ENCODE results near the gene LRMDA. TPM values are rescaled to one million over a fixed set of nuclear protein-coding genes. Genes with fewer than 3 reads are reported as not detected.

Gene LRMDA
- polyA plus RNA-seq, 1 donor (not counting 4 experiments of a cell fraction or from before 2014, with no cell fraction given) = not detected

DNA sequence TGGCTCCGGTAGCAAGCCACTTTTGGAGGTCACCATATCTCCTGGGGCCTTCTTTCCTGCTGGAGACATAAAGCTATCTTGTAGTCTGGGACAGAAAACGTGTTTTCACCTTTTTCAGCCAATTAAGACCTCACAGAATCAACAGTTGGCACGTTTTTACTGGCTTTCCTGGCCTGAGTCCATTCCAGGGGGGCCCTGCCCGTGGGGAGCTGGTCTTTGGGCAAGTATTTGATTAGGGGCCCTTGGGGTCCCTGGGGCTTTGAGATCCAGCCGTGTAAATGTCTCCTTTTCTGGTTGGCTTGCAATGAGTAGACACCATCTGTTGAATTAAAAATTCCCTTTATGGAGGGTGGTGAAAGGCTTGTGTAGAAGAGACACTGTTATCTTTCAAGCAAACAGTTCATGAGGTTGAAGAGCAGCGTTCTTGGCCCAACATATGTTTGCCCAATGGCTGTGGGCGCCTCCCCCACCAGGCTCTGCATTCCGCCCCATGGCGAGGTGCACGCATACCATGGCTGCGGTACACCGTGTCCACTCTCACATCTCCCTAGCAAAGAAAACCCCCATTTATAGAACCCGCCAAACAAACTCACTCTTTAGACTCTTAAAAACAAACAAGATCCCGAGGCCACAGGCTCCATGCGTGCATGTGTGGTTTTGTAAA is 593.2 kb downstream of the LRMDA start:
- H3K4me2 ChIP-seq (ENCODE audit: control insufficient read depth, extremely low read depth, insufficient read depth, low read depth, low read length) = no peak overlapping the region

DNA sequence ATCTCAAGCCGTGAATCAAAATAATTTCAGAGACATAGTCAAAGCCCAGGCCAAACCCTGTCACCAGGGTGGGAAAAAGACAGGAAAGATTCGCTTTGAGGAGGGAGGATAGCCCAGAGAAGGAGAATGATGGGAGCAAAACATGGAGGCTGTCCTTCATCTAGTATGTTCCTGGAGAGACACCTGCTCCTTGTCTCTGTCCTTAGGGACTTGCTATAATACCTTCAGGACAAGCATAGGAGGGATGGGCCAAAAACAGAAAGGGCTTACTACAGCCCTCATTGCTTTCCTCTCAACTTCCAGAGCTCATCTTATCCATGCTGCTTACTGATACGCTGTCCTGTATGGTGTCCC is 593.7 kb downstream of the LRMDA start:
- H4K20me1 ChIP-seq (ENCODE audit: control insufficient read depth, extremely low read depth, insufficient read depth, low read length) = no peaks in the 10 kb centered on the region
- dilution Hi-C loops (cut with MboI; ENCODE audit: extremely low pct_ligation_motif_present, low sequenced_read_pairs) = no loop called here
- FAIRE-seq (no peak), DNase-seq (ENCODE audit: low read depth, low spot score) (no peak)
- H2AFZ ChIP-seq (ENCODE audit: control insufficient read depth, low read length) = no peak overlapping the region
- H3K9me1 ChIP-seq (ENCODE audit: control insufficient read depth, extremely low read depth, insufficient read depth, low read length) = no peaks in the 10 kb centered on the region
- H3K4me1 ChIP-seq (ENCODE audit: control insufficient read depth, extremely low read depth, insufficient read depth, low read length) = no peaks in the 10 kb centered on the region
- no peak for TF ChIP-seq EZH2 (IDR thresholded peaks at IDR 0.05; ENCODE audit: low read length)
- TF ChIP-seq, protein P1, sequence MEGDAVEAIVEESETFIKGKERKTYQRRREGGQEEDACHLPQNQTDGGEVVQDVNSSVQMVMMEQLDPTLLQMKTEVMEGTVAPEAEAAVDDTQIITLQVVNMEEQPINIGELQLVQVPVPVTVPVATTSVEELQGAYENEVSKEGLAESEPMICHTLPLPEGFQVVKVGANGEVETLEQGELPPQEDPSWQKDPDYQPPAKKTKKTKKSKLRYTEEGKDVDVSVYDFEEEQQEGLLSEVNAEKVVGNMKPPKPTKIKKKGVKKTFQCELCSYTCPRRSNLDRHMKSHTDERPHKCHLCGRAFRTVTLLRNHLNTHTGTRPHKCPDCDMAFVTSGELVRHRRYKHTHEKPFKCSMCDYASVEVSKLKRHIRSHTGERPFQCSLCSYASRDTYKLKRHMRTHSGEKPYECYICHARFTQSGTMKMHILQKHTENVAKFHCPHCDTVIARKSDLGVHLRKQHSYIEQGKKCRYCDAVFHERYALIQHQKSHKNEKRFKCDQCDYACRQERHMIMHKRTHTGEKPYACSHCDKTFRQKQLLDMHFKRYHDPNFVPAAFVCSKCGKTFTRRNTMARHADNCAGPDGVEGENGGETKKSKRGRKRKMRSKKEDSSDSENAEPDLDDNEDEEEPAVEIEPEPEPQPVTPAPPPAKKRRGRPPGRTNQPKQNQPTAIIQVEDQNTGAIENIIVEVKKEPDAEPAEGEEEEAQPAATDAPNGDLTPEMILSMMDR (optimal IDR thresholded peaks at IDR 0.05 in 1 of 3, IDR thresholded peaks at IDR 0.05 in 1 of 3, conservative IDR thresholded peaks at IDR 0.05 in 1 of 3; ENCODE audit: extremely low read depth in 1 of 3, insufficient read depth in 2 of 3, low read length in 3 of 3) = no peak
- no peaks in the 10 kb centered on the region for H3K9me3 ChIP-seq (ENCODE audit: control insufficient read depth, low read depth, low read length)
- no peak overlapping the region for H3K4me3 ChIP-seq (ENCODE audit: control insufficient read depth in 2 of 3, extremely low read depth in 1 of 3, insufficient read depth in 2 of 3, low read depth in 1 of 3, low read length in 3 of 3)
- H3K27ac ChIP-seq (ENCODE audit: control insufficient read depth, insufficient read depth, low read length) = no peak overlapping the region
- H3K27me3 ChIP-seq (ENCODE audit: control insufficient read depth, extremely low read depth, insufficient read depth, low read length) = no peaks in the 10 kb centered on the region
- H3K4me2 ChIP-seq (ENCODE audit: control insufficient read depth, extremely low read depth, insufficient read depth, low read depth, low read length) = no peak overlapping the region
- H3K9ac ChIP-seq (ENCODE audit: control insufficient read depth, extremely low read depth, insufficient read depth, low read length) = no peak overlapping the region
- H3K79me2 ChIP-seq (ENCODE audit: control insufficient read depth, insufficient read depth, low read length) = no peaks in the 10 kb centered on the region
- H3K36me3 ChIP-seq (ENCODE audit: control insufficient read depth in 2 of 2, extremely low read depth in 1 of 2, insufficient read depth in 2 of 2, low read length in 2 of 2) = no peaks in the 10 kb centered on the region

More for the DNA sequence above, 593.2 kb downstream of the LRMDA start:
- no peak for TF ChIP-seq EZH2 (IDR thresholded peaks at IDR 0.05; ENCODE audit: low read length)
- TF ChIP-seq, protein P1 (optimal IDR thresholded peaks at IDR 0.05 in 1 of 3, IDR thresholded peaks at IDR 0.05 in 1 of 3, conservative IDR thresholded peaks at IDR 0.05 in 1 of 3; ENCODE audit: extremely low read depth in 1 of 3, insufficient read depth in 2 of 3, low read length in 3 of 3) = no peak
- Histone ChIP-seq H3K79me2 (ENCODE audit: control insufficient read depth, insufficient read depth, low read length) (no peaks in the 10 kb centered on the region), H3K27ac (ENCODE audit: control insufficient read depth, insufficient read depth, low read length) (no peak overlapping the region), H3K27me3 (ENCODE audit: control insufficient read depth, extremely low read depth, insufficient read depth, low read length) (no peaks in the 10 kb centered on the region), H3K9me3 (ENCODE audit: control insufficient read depth, low read depth, low read length) (no peaks in the 10 kb centered on the region), H3K9me1 (ENCODE audit: control insufficient read depth, extremely low read depth, insufficient read depth, low read length) (no peaks in the 10 kb centered on the region), H4K20me1 (ENCODE audit: control insufficient read depth, extremely low read depth, insufficient read depth, low read length) (no peaks in the 10 kb centered on the region), H2AFZ (ENCODE audit: control insufficient read depth, low read length) (no peak overlapping the region), H3K4me3 (ENCODE audit: control insufficient read depth in 2 of 3, extremely low read depth in 1 of 3, insufficient read depth in 2 of 3, low read depth in 1 of 3, low read length in 3 of 3) (no peak overlapping the region), H3K36me3 (ENCODE audit: control insufficient read depth in 2 of 2, extremely low read depth in 1 of 2, insufficient read depth in 2 of 2, low read length in 2 of 2) (no peaks in the 10 kb centered on the region), H3K4me1 (ENCODE audit: control insufficient read depth, extremely low read depth, insufficient read depth, low read length) (no peaks in the 10 kb centered on the region), H3K9ac (ENCODE audit: control insufficient read depth, extremely low read depth, insufficient read depth, low read length) (no peak overlapping the region)
- DNase-seq (ENCODE audit: low read depth, low spot score) (no peak), FAIRE-seq (no peak)
- dilution Hi-C loops (cut with MboI; ENCODE audit: extremely low pct_ligation_motif_present, low sequenced_read_pairs) = no loop called here

All from keratinocyte (primary cell).